Stimulated activated CD8-positive, alpha-beta memory T cell treated with anti-CD3 and anti-CD28 coated beads, Interleukin-4, amount 100 ng/mL, for 48 hours (primary cell): ENCODE data around the gene DUSP16.
A peak's percentile ranks its signal among the peaks of the same experiment; 100 is the strongest.

Experiments used
- DNase-seq: peaks from one replicate; pipeline ENCODE4 v3.0.0-alpha.2; 2020

Gene DUSP16

GRCh38 chr12:12460935-12461922, 101.4 kb downstream of the DUSP16 start:
- peak; percentile 60 for DNase-seq

- no peak for DNase-seq
Observed at GRCh38 chr12:12456637-12457036, 106.0 kb downstream of the DUSP16 start.

DNA sequence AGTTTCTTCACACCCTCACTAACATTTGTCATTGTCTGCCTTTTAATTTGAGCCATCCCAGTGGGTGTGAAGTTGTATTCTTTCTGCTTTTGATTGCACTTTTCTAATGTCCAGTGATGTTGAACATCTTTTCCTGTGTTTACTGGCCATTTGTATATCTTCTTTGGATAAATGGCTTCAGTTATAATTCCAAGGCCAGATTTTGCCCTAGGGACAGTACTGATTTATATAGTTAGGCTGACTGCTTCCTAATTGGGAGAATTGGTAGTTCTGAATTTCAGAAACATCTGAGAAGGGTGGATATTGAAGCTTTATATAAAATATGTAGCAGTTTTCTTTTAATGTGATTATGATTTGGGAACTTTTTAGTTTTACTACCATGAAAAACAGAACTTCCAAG, 108.3 kb downstream of the DUSP16 start:
- no peak for DNase-seq

DNA sequence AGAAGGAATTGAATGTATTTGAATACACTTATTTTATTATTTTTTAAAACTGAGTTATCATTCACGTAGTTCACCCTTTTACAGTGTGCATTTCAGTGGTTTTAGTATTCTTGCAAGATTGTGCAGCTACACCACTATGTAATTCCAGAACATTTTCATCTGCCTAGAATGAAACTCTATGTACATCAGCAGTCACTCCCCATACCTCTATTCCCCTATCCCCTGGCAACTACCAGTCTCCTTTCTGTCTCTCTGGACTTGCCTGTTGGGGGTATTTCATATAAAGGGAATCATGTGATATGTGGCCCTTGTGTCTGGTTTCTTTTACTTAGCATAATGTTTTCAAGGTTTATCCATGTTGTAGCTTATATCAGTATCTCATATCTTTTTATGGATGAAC, 109.0 kb downstream of the DUSP16 start:
- DNase-seq: no peak

GRCh38 chr12:12452326-12452902, 110.2 kb downstream of the DUSP16 start:
- no peak for DNase-seq

DNA sequence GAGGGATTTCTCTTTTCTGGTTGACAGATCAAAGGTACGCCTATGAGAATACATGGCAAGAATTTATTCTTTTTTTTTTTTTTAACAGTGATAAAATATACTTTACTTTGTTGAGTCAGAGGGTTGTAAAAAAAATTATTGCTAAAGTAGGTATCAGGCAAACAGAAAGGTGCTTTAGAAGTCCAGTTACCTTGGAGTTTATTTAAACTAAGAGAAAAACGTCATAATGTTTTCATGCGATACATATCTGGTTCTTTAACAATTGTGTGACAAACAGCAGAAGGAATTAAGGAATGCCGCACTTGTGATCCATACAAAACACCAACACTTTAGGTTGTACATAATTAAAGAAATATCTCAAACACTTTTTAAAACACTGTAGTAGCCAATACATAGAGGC, 111.6 kb downstream of the DUSP16 start:
- DNase-seq: no peak

- DNase-seq: no peak
Observed at GRCh38 chr12:12450043-12450471, 112.6 kb downstream of the DUSP16 start.

GRCh38 chr12:12449533-12450025, 113.1 kb downstream of the DUSP16 start:
- DNase-seq: no peak

- DNase-seq: no peak
Observed at GRCh38 chr12:12447837-12448236, 114.8 kb downstream of the DUSP16 start.

GRCh38 chr12:12447236-12447635, 115.4 kb downstream of the DUSP16 start:
- no peak for DNase-seq

DNA sequence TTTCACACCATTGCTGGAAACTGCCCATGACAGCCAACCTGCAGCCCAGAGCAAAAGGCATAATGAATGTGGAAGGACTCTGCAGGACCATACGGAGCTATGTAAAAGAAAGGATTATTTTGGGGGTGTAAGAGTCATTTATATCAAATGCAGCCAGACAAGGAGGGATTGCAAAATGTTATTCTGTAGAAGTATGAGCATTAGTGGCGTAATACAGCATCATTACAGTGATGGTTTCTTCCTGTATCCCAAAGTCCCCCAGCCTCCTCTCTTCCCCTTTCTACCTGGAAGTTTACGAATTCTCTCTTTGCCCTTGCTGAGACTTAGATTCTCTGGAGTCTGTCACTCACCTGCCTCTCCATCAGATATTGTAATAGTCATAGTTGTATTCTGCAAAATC, 115.9 kb downstream of the DUSP16 start:
- DNase-seq: no peak

- DNase-seq: no peak
Observed at GRCh38 chr12:12445882-12446181, 116.8 kb downstream of the DUSP16 start.

DNA sequence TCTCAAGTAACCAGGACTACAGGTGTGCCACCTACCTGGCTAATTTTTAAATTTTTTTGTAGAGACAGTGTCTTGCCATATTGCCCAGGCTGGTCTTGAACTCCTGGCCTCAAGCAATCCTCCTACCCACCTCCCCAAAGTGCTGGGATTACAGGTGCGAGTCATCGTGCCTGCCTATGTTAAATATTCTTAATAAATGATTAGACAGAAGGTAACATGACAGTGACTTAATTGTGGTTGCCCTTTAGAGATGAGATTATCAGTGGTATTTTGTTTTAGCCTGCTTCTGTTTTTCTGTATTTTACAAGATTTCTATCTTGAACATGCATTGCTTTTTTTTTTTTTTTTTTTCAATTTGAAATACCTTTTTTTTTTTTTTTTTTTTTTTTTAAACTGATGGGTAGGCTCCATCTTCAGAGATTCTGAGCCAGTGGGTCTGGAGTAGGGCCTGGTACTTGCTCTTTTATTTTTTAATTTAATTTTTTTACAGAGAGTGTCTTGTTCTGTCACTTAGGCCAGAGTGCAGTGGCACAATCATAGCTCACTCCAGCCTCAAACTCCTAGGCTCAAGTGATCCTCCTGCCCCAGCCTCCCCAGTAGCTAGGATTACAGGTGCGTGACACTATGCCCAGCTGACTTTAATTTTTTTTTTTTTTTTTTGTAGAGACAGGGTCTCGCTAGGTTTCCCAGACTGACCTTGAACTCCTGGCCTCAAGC, 117.3 kb downstream of the DUSP16 start:
- no peak for DNase-seq

DNA sequence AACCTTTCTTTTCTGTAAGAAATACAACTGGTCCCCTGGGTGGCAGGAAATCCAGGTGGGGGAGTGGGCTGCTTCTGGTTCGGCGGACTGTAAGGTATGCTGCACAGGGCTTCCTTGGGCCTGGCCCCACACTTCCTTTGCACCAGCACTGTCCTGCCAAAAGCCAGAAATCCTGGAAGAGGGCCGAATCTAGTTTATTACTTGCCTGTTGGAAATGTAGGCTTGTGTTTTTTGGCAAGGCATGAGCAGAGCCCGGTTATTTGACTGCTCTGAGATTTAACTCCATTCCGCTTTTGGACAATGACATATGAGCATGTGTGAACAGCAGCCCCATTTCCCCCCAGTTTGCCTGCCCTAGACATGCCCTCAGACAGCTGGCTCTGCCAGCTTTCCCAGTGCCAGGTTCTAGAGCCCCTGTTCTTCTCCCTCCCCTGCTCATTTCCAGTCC, 119.2 kb downstream of the DUSP16 start:
- DNase-seq: no peak

DNA sequence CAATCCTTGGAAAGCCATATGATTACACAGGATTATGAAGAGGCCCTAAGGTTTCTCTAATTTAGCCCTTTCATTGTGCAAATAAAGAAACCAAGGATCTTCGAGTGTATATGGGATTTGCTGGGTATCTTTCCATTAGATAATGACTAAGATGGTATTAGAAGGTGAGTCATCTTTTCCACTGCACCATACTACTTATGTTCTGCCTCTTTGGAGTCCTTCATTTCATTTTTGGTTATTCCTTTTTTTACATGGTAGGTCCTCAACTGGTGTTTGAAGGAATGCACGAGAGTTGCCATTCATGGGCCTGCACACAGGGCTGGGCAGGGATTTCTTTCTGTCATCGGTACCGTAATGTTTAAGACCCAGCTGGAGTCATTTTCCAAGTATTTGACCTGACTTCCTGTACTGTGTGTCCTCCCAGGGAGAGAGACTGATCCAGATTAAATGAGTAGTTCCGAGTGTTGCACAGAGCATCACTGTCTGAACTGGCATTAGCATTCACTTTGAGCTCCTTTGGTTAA, 120.1 kb downstream of the DUSP16 start:
- DNase-seq: no peak

DNA sequence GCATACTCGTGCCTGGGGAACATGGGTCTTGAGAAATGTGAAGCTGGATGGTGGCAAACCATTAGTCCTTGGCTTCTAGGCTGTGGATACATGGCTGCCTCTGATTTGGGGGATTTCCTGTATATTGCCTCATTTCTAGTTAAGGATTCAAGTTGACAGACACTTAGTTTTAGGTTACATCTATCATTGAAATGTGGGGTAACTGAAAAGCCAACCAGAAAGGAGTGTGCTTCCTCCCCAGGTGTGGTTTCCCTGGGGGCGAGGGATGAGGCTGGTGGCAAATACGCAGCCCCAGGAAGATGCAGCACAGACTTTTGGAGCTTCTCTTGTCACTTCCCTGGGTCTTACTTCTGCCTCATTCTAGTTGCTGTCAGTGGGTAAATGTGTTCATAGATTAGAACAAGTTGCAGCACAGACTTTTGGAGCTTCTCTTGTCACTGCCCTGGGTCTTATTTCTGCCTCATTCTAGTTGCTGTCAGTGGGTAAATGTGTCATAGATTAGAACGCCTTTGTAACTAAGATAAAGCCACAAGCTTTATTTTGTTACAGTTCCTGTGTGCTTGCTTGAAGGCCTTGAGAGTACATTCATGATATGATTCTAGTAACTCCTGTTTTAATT, 120.7 kb downstream of the DUSP16 start:
- DNase-seq: peak; percentile 73

DNA sequence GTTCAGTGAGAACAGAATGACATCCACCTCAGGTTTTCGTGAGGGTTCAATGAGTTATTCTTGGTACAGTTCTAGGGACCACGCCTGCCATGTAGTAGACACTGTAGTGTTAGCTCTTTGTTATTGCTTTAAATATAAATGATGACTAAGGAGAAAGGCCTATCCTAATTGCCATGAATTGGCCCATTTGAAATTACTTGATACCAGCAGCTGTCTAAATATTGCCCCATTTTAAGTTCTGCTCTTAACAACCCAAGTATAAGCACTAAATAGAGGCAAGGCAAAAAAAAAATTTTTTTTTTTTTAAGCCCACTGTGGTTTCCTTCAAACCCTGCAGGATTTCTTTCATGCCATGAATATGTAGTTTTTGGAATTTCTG, 121.2 kb downstream of the DUSP16 start:
- DNase-seq: no peak

DNA sequence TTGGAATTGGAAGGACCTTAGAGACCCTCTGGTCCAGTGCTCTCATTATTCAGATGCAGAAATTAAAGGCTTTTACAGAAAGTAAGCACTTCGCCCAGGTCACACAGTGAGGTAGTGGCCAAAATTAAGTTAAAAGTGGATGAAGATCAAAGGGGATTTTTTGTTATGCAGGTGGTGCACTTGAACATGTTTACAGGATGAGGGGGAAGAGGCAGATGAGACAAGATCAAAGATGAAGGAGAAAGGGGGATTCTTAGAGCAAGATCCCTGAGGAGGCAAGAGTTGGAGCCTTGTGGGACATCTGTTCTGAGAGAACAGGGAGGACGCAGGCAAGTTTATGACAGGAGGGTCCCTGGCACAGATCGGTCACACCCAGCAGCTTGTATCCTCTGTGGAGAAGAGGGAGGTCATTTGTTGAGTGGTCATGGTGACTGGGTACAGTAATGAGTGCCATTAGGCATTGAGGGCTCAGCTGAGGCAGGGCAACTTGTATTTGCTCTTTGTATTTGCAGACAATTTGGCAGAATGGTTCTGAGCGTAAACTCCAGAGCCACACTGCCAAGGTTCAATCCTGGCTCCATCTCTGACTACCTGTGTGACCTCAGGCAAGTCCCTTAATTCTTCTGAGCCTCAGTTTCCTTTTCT, 121.8 kb downstream of the DUSP16 start:
- no peak for DNase-seq

- peak; percentile 82 for DNase-seq
Observed at GRCh38 chr12:12439636-12440035, 123.0 kb downstream of the DUSP16 start.

DNA sequence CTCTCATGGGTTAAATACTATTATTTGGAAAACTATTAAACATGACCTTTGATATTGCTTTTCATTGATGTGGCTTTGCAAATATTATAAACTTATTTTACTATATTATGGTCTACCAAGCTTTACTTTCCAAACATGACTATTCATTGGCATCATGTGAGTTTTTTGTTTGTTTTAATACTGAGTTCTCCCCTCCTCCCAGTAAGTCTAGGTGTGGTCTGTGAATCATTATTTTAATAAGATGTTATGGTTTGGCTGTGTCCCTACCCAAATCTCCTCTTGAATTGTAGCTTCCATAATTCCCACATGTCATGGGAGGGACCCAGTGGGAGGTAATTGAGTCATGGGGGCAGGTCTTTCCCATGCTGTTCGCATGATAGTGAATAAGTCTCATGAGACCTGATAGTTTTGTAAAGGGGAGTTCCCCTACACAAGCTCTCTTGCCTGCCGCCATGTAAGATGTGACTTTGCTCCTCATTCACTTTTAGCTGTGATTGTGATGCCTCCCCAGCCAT, 125.8 kb downstream of the DUSP16 start:
- no peak for DNase-seq

- no peak for DNase-seq
Observed at GRCh38 chr12:12433203-12433731, 129.4 kb downstream of the DUSP16 start.

- no peak for DNase-seq
Observed at GRCh38 chr12:12432364-12432763, 130.3 kb downstream of the DUSP16 start.
